ENCODE results near the gene ZC3H12C. TPM values are rescaled to one million over a fixed set of nuclear protein-coding genes. Genes with fewer than 3 reads are reported as not detected.

The ZC3H12C gene
- total and polyA plus RNA-seq, 10 of the 15 experiments (the other 5 are each of a cell fraction or from before 2014, with no cell fraction given), result 0.31 to 31.0 (median 3.7) TPM

GRCh38 chr11:110153474-110153873, 60.3 kb downstream of the ZC3H12C start (continued):
- TF ChIP-seq, protein P1, sequence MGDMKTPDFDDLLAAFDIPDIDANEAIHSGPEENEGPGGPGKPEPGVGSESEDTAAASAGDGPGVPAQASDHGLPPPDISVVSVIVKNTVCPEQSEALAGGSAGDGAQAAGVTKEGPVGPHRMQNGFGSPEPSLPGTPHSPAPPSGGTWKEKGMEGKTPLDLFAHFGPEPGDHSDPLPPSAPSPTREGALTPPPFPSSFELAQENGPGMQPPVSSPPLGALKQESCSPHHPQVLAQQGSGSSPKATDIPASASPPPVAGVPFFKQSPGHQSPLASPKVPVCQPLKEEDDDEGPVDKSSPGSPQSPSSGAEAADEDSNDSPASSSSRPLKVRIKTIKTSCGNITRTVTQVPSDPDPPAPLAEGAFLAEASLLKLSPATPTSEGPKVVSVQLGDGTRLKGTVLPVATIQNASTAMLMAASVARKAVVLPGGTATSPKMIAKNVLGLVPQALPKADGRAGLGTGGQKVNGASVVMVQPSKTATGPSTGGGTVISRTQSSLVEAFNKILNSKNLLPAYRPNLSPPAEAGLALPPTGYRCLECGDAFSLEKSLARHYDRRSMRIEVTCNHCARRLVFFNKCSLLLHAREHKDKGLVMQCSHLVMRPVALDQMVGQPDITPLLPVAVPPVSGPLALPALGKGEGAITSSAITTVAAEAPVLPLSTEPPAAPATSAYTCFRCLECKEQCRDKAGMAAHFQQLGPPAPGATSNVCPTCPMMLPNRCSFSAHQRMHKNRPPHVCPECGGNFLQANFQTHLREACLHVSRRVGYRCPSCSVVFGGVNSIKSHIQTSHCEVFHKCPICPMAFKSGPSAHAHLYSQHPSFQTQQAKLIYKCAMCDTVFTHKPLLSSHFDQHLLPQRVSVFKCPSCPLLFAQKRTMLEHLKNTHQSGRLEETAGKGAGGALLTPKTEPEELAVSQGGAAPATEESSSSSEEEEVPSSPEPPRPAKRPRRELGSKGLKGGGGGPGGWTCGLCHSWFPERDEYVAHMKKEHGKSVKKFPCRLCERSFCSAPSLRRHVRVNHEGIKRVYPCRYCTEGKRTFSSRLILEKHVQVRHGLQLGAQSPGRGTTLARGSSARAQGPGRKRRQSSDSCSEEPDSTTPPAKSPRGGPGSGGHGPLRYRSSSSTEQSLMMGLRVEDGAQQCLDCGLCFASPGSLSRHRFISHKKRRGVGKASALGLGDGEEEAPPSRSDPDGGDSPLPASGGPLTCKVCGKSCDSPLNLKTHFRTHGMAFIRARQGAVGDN (IDR thresholded peaks at IDR 0.05), result no peak
- TF ChIP-seq BCL11A (IDR thresholded peaks at IDR 0.05; ENCODE audit: low read depth, low read length), result no peak
- TF ChIP-seq EP300 (IDR thresholded peaks at IDR 0.05; ENCODE audit: borderline replicate concordance in 1 of 2, control insufficient read depth in 1 of 2, low read depth in 2 of 2, low read length in 2 of 2), result no peak
- no peak for TF ChIP-seq SIN3A (IDR thresholded peaks at IDR 0.05; ENCODE audit: low read depth, low read length)
- no peak for TF ChIP-seq CREB1 (IDR thresholded peaks at IDR 0.05; ENCODE audit: low read depth)
- no peak for TF ChIP-seq MXI1 (IDR thresholded peaks at IDR 0.05; ENCODE audit: low read depth, low read length)
- TF ChIP-seq, protein P2, sequence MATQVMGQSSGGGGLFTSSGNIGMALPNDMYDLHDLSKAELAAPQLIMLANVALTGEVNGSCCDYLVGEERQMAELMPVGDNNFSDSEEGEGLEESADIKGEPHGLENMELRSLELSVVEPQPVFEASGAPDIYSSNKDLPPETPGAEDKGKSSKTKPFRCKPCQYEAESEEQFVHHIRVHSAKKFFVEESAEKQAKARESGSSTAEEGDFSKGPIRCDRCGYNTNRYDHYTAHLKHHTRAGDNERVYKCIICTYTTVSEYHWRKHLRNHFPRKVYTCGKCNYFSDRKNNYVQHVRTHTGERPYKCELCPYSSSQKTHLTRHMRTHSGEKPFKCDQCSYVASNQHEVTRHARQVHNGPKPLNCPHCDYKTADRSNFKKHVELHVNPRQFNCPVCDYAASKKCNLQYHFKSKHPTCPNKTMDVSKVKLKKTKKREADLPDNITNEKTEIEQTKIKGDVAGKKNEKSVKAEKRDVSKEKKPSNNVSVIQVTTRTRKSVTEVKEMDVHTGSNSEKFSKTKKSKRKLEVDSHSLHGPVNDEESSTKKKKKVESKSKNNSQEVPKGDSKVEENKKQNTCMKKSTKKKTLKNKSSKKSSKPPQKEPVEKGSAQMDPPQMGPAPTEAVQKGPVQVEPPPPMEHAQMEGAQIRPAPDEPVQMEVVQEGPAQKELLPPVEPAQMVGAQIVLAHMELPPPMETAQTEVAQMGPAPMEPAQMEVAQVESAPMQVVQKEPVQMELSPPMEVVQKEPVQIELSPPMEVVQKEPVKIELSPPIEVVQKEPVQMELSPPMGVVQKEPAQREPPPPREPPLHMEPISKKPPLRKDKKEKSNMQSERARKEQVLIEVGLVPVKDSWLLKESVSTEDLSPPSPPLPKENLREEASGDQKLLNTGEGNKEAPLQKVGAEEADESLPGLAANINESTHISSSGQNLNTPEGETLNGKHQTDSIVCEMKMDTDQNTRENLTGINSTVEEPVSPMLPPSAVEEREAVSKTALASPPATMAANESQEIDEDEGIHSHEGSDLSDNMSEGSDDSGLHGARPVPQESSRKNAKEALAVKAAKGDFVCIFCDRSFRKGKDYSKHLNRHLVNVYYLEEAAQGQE (IDR thresholded peaks at IDR 0.05; ENCODE audit: low read depth, low read length), result no peak
- TF ChIP-seq NR2F1 (conservative IDR thresholded peaks at IDR 0.05), result no peak
- TF ChIP-seq RBBP5 (conservative IDR thresholded peaks at IDR 0.05), result no peak
